IMR-90 (cell line): ENCODE results near the gene GTF2H1. TPM values are rescaled to one million over a fixed set of nuclear protein-coding genes. Genes with fewer than 3 reads are reported as not detected.

Experiments used
- ATAC-seq: fragments of 200-7000 bp; cut with Tn5 transposase; 2 replicates; pipeline ENCODE4 v1.9.1; 2020; ENCODE audit warnings: low read depth, mild to moderate bottlenecking, moderate library complexity
- BruUV-seq: library from RNA; stranded (reverse); fragments of 400-500 nt; replicated peaks from 2 replicates; lab custom pipeline; 2021; lab: Mats Ljungman, UMichigan
- CTCF ChIA-PET: fragments of 300-600 bp; formaldehyde crosslinking; extraction: SDS; loops from one replicate; lab custom pipeline; 2021; ENCODE audit warnings: antibody characterized with exemption; lab: Yijun Ruan, JAX
- POLR2A ChIA-PET: fragments of 300-600 bp; sonication (Branson Sonifier 250); formaldehyde crosslinking; loops from one replicate; lab custom pipeline; 2022; ENCODE audit warnings: antibody characterized with exemption; ENCODE audit not compliant: unreplicated experiment; lab: Charles Lee
- DNase-seq: peaks from one replicate; pipeline ENCODE4 v3.0.0; 2013
- H2AFZ ChIP-seq: replicated peaks from 2 replicates; pipeline ENCODE3; 2013; ENCODE audit warnings: low read length, mild to moderate bottlenecking; ENCODE audit not compliant: poor library complexity
- H2AK5ac ChIP-seq: 2 replicates; pipeline ENCODE4 v1.6.1; 2013; ENCODE audit warnings: low read depth, low read length, inconsistent platforms
- H2AK9ac ChIP-seq: replicated peaks from 2 replicates; pipeline ENCODE3; 2013; ENCODE audit warnings: mild to moderate bottlenecking, low read depth, low read length, moderate library complexity; ENCODE audit not compliant: poor library complexity
- H2BK120ac ChIP-seq: 2 replicates; pipeline ENCODE4 v1.6.1; 2013; ENCODE audit warnings: low read depth, low read length, inconsistent platforms
- H2BK15ac ChIP-seq: 3 replicates; pipeline ENCODE4 v1.6.1; 2013; ENCODE audit warnings: low read depth, low read length, inconsistent platforms
- H2BK20ac ChIP-seq: 2 replicates; pipeline ENCODE4 v1.6.1; 2013; ENCODE audit warnings: low read depth, mild to moderate bottlenecking, inconsistent platforms, low read length, moderate library complexity
- H2BK5ac ChIP-seq: 2 replicates; pipeline ENCODE4 v1.6.1; 2013; ENCODE audit warnings: mild to moderate bottlenecking, low read depth, low read length, inconsistent platforms; ENCODE audit not compliant: poor library complexity, severe bottlenecking
- H3K14ac ChIP-seq: replicated peaks from 2 replicates; pipeline ENCODE4 v1.6.1; 2013; ENCODE audit warnings: low read depth, low read length, inconsistent platforms
- H3K18ac ChIP-seq: 2 replicates; pipeline ENCODE4 v1.6.1; 2013; ENCODE audit warnings: low read depth, low read length, control low read depth
- H3K23ac ChIP-seq: 2 replicates; pipeline ENCODE4 v1.6.1; 2013; ENCODE audit warnings: low read depth, low read length, inconsistent platforms
- H3K27ac ChIP-seq: 2 replicates; pipeline ENCODE4 v1.5.1; 2013; ENCODE audit warnings: mild to moderate bottlenecking, control low read depth, low read length; ENCODE audit not compliant: insufficient read depth
- H3K27me3 ChIP-seq: 2 replicates; pipeline ENCODE4 v1.6.1; 2013; ENCODE audit warnings: low read length; ENCODE audit not compliant: control insufficient read depth, insufficient read depth
- H3K36me3 ChIP-seq: 2 replicates; pipeline ENCODE4 v1.6.1; 2013; ENCODE audit warnings: low read length, mixed read lengths; ENCODE audit not compliant: control insufficient read depth, insufficient read depth
- H3K4ac ChIP-seq: 2 replicates; pipeline ENCODE4 v1.6.1; 2013; ENCODE audit warnings: low read depth, low read length, inconsistent platforms
- H3K4me1 ChIP-seq: 2 replicates; pipeline ENCODE4 v1.6.1; 2013; ENCODE audit warnings: low read length, mixed read lengths; ENCODE audit not compliant: control insufficient read depth, insufficient read depth
- H3K4me2 ChIP-seq: 2 replicates; pipeline ENCODE4 v1.6.1; 2013; ENCODE audit warnings: low read depth, mild to moderate bottlenecking, control low read depth, low read length, moderate library complexity
- H3K4me3 ChIP-seq: 2 replicates; pipeline ENCODE4 v1.5.1; 2013; ENCODE audit warnings: low read depth, mild to moderate bottlenecking, control low read depth, low read length, moderate library complexity; ENCODE audit not compliant: insufficient read depth
- H3K56ac ChIP-seq: 2 replicates; pipeline ENCODE4 v1.6.1; 2013; ENCODE audit warnings: low read length, inconsistent platforms; ENCODE audit not compliant: insufficient read depth; ENCODE audit errors: extremely low read depth
- H3K79me1 ChIP-seq, 2 experiments: 2 replicates each; pipeline ENCODE4 v1.6.1; 2013; ENCODE audit warnings: low read length in 2 of 2, inconsistent platforms in 1 of 2, low read depth in 1 of 2
- H3K9ac ChIP-seq: 2 replicates; pipeline ENCODE4 v1.6.1; 2013; ENCODE audit warnings: low read depth, low read length, control low read depth
- H3K9me1 ChIP-seq: 2 replicates; pipeline ENCODE4 v1.6.1; 2013; ENCODE audit warnings: low read length, inconsistent platforms; ENCODE audit not compliant: insufficient read depth
- H3K9me3 ChIP-seq: 2 replicates; pipeline ENCODE4 v1.6.1; 2013; ENCODE audit warnings: low read length; ENCODE audit not compliant: control insufficient read depth, insufficient read depth
- H4K20me1 ChIP-seq: 2 replicates; pipeline ENCODE4 v1.6.1; 2013; ENCODE audit warnings: low read length, inconsistent platforms; ENCODE audit not compliant: insufficient read depth
- H4K5ac ChIP-seq: 2 replicates; pipeline ENCODE4 v1.6.1; 2013; ENCODE audit warnings: mild to moderate bottlenecking, low read depth, low read length, control low read depth
- H4K8ac ChIP-seq, 2 experiments: 2 replicates each; pipeline ENCODE4 v1.6.1; 2013; ENCODE audit warnings: low read depth in 2 of 2, low read length in 2 of 2, control low read depth in 1 of 2, inconsistent platforms in 1 of 2
- H4K91ac ChIP-seq: 2 replicates; pipeline ENCODE4 v1.6.1; 2013; ENCODE audit warnings: low read depth, low read length, inconsistent platforms; ENCODE audit not compliant: insufficient read depth
- BHLHE40 ChIP-seq: fragments of 150-350 bp; IDR thresholded peaks from 2 replicates; pipeline ENCODE4 v1.6.1; 2016; ENCODE audit warnings: mild to moderate bottlenecking, low read depth, low read length
- CEBPB ChIP-seq: IDR thresholded peaks from 2 replicates; pipeline ENCODE4 v1.6.1; 2012; ENCODE audit warnings: low read depth, low read length, improper control_type of control experiment
- CHD1 ChIP-seq: IDR thresholded peaks from 2 replicates; pipeline ENCODE4 v1.6.1; 2012; ENCODE audit warnings: low read depth, low read length, improper control_type of control experiment
- FOS ChIP-seq: fragments of 150-350 bp; IDR thresholded peaks from 2 replicates; pipeline ENCODE4 v1.6.1; 2016; ENCODE audit warnings: low read depth, low read length
- MAZ ChIP-seq: IDR thresholded peaks from 2 replicates; pipeline ENCODE4 v1.6.1; 2012; ENCODE audit warnings: low read depth, mild to moderate bottlenecking, low read length, improper control_type of control experiment, moderate library complexity, borderline replicate concordance
- NFE2L2 ChIP-seq: fragments of 150-350 bp; IDR thresholded peaks from 2 replicates; pipeline ENCODE4 v1.6.1; 2016; ENCODE audit warnings: low read depth, mild to moderate bottlenecking, low read length
- POLR2A ChIP-seq: IDR thresholded peaks from 2 replicates; pipeline ENCODE4 v1.6.1; 2012; ENCODE audit warnings: mild to moderate bottlenecking, low read depth, low read length
- RAD21 ChIP-seq: IDR thresholded peaks from 2 replicates; pipeline ENCODE4 v1.6.1; 2012; ENCODE audit warnings: low read length, improper control_type of control experiment
- RCOR1 ChIP-seq: IDR thresholded peaks from 2 replicates; pipeline ENCODE4 v1.6.1; 2012; ENCODE audit warnings: mild to moderate bottlenecking, low read length, improper control_type of control experiment; ENCODE audit not compliant: insufficient replicate concordance
- RFX5 ChIP-seq: IDR thresholded peaks from 2 replicates; pipeline ENCODE4 v1.8.0; 2012; ENCODE audit warnings: low read depth, mild to moderate bottlenecking, low read length, moderate library complexity
- SMC3 ChIP-seq: fragments of 150-350 bp; IDR thresholded peaks from 2 replicates; pipeline ENCODE4 v1.6.1; 2016; ENCODE audit warnings: low read depth, mild to moderate bottlenecking, antibody characterized with exemption, low read length, moderate library complexity
- WGBS, 2 experiments: methylation state at CpG; one replicate each; pipeline versions ENCODE4 v1.1.5 to v1.1.7; 2013; ENCODE audit warnings: missing lambda C conversion rate in 2 of 2; ENCODE audit not compliant: insufficient read length in 1 of 2; ENCODE audit errors: extremely low coverage in 2 of 2; 5-methylcytosine and 5-hydroxymethylcytosine counted together
- dilution Hi-C: fragments of 300-500 bp; cut with HindIII; formaldehyde crosslinking; loops from one replicate; pipeline ENCODE4 v1.14.3; 2018; ENCODE audit warnings: low sequenced_read_pairs; ENCODE audit not compliant: unreplicated experiment
- in situ Hi-C: fragments of 300-500 bp; cut with MboI; formaldehyde crosslinking; loops from 3 replicates; pipeline ENCODE4 v1.14.3; 2019; ENCODE audit warnings: low sequenced_read_pairs, inconsistent platforms, mixed read lengths
- intact Hi-C: fragments of 100-400 bp; cut with micrococcal nuclease; formaldehyde crosslinking; loops from 2 replicates; pipeline ENCODE4 v1.10.0; 2022
- polyA plus RNA-seq, 3 experiments: library from polyadenylated mRNA; depleted of rRNA; stranded (reverse); fragments of >200 nt; gene quantifications; 2 replicates each; pipeline ENCODE4 v1.2.3, GENCODE V29; 2012; ENCODE audit warnings: low replicate concordance in 1 of 3
- total RNA-seq: library from RNA; depleted of rRNA; stranded (reverse); fragments of >200 nt; gene quantifications from 2 replicates; pipeline ENCODE4 v1.2.3, GENCODE V29; 2012
- TF ChIP-seq, protein P1 (sequence below): fragments of 150-350 bp; IDR thresholded peaks from 2 replicates; pipeline ENCODE4 v1.6.1; 2016; ENCODE audit warnings: low read depth, mild to moderate bottlenecking, low read length, moderate library complexity, borderline replicate concordance
- TF ChIP-seq, protein P2 (sequence below): conservative IDR thresholded peaks from 2 replicates; pipeline ENCODE4 v1.5.1; 2012; ENCODE audit warnings: mild to moderate bottlenecking, low read depth, low read length, improper control_type of control experiment

Gene GTF2H1
- total and polyA plus RNA-seq, 2 of the 4 experiments (the other 2 are of a cell fraction): 25.0 to 67.0 TPM

GRCh38 chr11:18404062-18404461 is 81.7 kb downstream of the GTF2H1 start:
- H3K56ac ChIP-seq: no peak overlapping the region
- H3K18ac ChIP-seq: no peak overlapping the region
- H2BK15ac ChIP-seq: no peak overlapping the region
- no peak overlapping the region for H4K91ac ChIP-seq
- peaks cover 2% of the 10 kb centered on the region for H3K4me1 ChIP-seq
- no peak overlapping the region for H3K23ac ChIP-seq
- peaks cover 21 to 29% of the 10 kb centered on the region in 2 experiments for H3K79me1 ChIP-seq
- H3K9me3 ChIP-seq: no peaks in the 10 kb centered on the region
- TF ChIP-seq RCOR1 (no peak), CEBPB (no peak), RFX5 (no peak), SMC3 (no peak), MAZ (no peak), CHD1 (no peak), FOS (no peak), POLR2A (no peak), BHLHE40 (no peak), NFE2L2 (no peak), RAD21 (no peak)
- TF ChIP-seq, protein P1, sequence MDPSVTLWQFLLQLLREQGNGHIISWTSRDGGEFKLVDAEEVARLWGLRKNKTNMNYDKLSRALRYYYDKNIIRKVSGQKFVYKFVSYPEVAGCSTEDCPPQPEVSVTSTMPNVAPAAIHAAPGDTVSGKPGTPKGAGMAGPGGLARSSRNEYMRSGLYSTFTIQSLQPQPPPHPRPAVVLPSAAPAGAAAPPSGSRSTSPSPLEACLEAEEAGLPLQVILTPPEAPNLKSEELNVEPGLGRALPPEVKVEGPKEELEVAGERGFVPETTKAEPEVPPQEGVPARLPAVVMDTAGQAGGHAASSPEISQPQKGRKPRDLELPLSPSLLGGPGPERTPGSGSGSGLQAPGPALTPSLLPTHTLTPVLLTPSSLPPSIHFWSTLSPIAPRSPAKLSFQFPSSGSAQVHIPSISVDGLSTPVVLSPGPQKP: no peak
- TF ChIP-seq, protein P2, sequence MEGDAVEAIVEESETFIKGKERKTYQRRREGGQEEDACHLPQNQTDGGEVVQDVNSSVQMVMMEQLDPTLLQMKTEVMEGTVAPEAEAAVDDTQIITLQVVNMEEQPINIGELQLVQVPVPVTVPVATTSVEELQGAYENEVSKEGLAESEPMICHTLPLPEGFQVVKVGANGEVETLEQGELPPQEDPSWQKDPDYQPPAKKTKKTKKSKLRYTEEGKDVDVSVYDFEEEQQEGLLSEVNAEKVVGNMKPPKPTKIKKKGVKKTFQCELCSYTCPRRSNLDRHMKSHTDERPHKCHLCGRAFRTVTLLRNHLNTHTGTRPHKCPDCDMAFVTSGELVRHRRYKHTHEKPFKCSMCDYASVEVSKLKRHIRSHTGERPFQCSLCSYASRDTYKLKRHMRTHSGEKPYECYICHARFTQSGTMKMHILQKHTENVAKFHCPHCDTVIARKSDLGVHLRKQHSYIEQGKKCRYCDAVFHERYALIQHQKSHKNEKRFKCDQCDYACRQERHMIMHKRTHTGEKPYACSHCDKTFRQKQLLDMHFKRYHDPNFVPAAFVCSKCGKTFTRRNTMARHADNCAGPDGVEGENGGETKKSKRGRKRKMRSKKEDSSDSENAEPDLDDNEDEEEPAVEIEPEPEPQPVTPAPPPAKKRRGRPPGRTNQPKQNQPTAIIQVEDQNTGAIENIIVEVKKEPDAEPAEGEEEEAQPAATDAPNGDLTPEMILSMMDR: no peak
- intact Hi-C loops: loop anchor here (10.0 kb wide), 1 partner anchor 101 kb away; no protein-coding TSS in a partner anchor
- CTCF ChIA-PET: interaction anchor here (0.6 to 1.1 kb wide), 3 partner anchors 8 to 83 kb away, joined by 3 to 4 read pairs (median 3); partner anchors contain the start of gene LDHC
- H2BK120ac ChIP-seq: no peak overlapping the region
- H3K14ac ChIP-seq: no peak overlapping the region
- H3K27me3 ChIP-seq: no peaks in the 10 kb centered on the region
- in situ Hi-C loops: no loop called here
- no peak overlapping the region for H3K4me3 ChIP-seq
- H3K36me3 ChIP-seq: peaks cover 63% of the 10 kb centered on the region
- WGBS, 2 experiments: no CpG with 5 or more reads among the region's 4 CpGs
- H2AK5ac ChIP-seq: no peak overlapping the region
- no peak overlapping the region for H2AFZ ChIP-seq
- ATAC-seq (no peak), DNase-seq (no peak)
- H4K20me1 ChIP-seq: peaks cover 88% of the 10 kb centered on the region
- no peak overlapping the region for H3K9ac ChIP-seq
- H3K27ac ChIP-seq: no peak overlapping the region
- H2BK20ac ChIP-seq: no peak overlapping the region
- no peak overlapping the region for H3K4me2 ChIP-seq
- H3K4ac ChIP-seq: no peak overlapping the region
- POLR2A ChIA-PET: interaction anchor here (0.6 kb wide), 2 partner anchors 10 to 87 kb away, joined by 3 to 4 read pairs; partner anchors contain the start of gene LDHA
- dilution Hi-C loops: no loop called here
- H4K8ac ChIP-seq: no peak overlapping the region
- H2BK5ac ChIP-seq: no peak overlapping the region
- no peak overlapping the region for H2AK9ac ChIP-seq
- no peaks in the 10 kb centered on the region; the same call in 1 of the 2 replicates for H3K9me1 ChIP-seq
- no peak overlapping the region for H4K5ac ChIP-seq
- BruUV-seq: no TSS peak
